ENCODE measurements around the gene EXOC6. TPM values are rescaled to one million over a fixed set of nuclear protein-coding genes. Genes with fewer than 3 reads are reported as not detected.

The EXOC6 gene
- total and polyA plus RNA-seq, 10 donors: 7.0 to 40.0 (median 25.4) TPM

DNA sequence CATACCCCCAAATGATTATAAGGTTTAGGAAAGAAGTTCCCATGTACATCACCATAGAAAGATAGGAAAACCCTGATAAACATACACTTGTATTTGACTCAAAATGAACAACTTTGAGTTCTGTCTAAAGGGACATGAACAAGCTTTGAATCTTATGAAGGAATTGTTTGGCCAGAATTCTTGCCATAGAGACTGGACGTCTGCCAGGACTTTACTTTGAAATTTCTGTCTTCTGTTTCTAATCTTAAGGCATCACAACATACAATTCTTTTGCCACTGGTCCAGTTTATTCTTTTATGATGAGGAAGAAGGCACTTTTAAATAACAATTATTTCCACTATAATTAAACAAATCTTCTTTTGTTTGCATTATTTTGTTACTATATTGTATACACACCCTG, 186.1 kb downstream of the EXOC6 start:
- H3K4me1 ChIP-seq: peaks cover 0 to 2% (median 0%) of the 10 kb centered on the region in 6 donors
- no peak for DNase-seq
- TF ChIP-seq POLR2A (IDR thresholded peaks at IDR 0.05) (no peak), POLR2AphosphoS5 (IDR thresholded peaks at IDR 0.05) (no peak)
- TF ChIP-seq, protein P1, sequence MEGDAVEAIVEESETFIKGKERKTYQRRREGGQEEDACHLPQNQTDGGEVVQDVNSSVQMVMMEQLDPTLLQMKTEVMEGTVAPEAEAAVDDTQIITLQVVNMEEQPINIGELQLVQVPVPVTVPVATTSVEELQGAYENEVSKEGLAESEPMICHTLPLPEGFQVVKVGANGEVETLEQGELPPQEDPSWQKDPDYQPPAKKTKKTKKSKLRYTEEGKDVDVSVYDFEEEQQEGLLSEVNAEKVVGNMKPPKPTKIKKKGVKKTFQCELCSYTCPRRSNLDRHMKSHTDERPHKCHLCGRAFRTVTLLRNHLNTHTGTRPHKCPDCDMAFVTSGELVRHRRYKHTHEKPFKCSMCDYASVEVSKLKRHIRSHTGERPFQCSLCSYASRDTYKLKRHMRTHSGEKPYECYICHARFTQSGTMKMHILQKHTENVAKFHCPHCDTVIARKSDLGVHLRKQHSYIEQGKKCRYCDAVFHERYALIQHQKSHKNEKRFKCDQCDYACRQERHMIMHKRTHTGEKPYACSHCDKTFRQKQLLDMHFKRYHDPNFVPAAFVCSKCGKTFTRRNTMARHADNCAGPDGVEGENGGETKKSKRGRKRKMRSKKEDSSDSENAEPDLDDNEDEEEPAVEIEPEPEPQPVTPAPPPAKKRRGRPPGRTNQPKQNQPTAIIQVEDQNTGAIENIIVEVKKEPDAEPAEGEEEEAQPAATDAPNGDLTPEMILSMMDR (IDR thresholded peaks at IDR 0.05 in 8 of 11, conservative IDR thresholded peaks at IDR 0.05 in 3 of 11): no peak
- H3K27me3 ChIP-seq (replicated peaks in 1 of 7): no peaks in the 10 kb centered on the region
- 78 to 90% (median 85%) methylated on average over 1 of the region's 1 CpG for WGBS, 5 donors
- no peaks in the 10 kb centered on the region for H3K9me3 ChIP-seq
- intact Hi-C loops (cut with DNase I; ENCODE audit: low total_unique reads): no loop called here
- peaks cover 0 to 7% (median 0%) of the 10 kb centered on the region in 6 donors for H3K36me3 ChIP-seq
- no peak overlapping the region for H3K27ac ChIP-seq
- no peak overlapping the region for H3K4me3 ChIP-seq

- DNase-seq: no peak
- H3K27ac ChIP-seq: no peak overlapping the region
- peaks cover 0 to 13% (median 0%) of the 10 kb centered on the region in 6 donors for H3K36me3 ChIP-seq
- 93 to 100% (median 95%) methylated on average over 1 of the region's 1 CpG for WGBS, 5 donors
- no peaks in the 10 kb centered on the region for H3K27me3 ChIP-seq (replicated peaks in 1 of 7)
- TF ChIP-seq, protein P1 (IDR thresholded peaks at IDR 0.05 in 8 of 11, conservative IDR thresholded peaks at IDR 0.05 in 3 of 11): no peak
- no peak for TF ChIP-seq POLR2AphosphoS5 (IDR thresholded peaks at IDR 0.05)
- TF ChIP-seq POLR2A (IDR thresholded peaks at IDR 0.05): no peak
- H3K4me1 ChIP-seq: peaks cover 0 to 8% (median 0%) of the 10 kb centered on the region in 6 donors
- no peak overlapping the region for H3K4me3 ChIP-seq
- intact Hi-C loops (cut with DNase I; ENCODE audit: low total_unique reads): no loop called here
- H3K9me3 ChIP-seq: no peaks in the 10 kb centered on the region
These were observed 190.8 kb downstream of the EXOC6 start for GRCh38 chr10:93039110-93039509.

DNA sequence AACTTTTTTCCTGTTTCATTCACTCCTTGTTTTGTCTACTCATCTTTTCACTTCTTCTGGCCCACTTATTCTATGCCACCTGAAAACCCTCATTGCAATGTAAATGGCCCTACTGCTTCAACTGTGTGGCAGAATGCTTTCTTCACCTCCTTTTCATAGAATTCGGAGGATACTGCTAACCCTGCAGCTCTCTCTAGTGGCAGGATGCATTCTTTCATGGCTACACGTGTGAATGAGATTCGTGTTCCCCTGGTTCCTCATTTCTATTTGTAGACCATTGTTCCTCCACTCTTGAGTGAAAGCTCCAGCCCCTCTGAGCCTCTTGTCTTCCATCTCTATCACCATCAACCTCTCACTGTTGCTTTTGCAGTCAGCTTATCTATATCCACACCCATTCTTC, 191.4 kb downstream of the EXOC6 start:
- intact Hi-C loops (cut with DNase I; ENCODE audit: low total_unique reads): no loop called here
- DNase-seq: no peak
- WGBS, 5 donors: 10 to 19% (median 15%) methylated on average over 3 of the region's 3 CpGs

DNA sequence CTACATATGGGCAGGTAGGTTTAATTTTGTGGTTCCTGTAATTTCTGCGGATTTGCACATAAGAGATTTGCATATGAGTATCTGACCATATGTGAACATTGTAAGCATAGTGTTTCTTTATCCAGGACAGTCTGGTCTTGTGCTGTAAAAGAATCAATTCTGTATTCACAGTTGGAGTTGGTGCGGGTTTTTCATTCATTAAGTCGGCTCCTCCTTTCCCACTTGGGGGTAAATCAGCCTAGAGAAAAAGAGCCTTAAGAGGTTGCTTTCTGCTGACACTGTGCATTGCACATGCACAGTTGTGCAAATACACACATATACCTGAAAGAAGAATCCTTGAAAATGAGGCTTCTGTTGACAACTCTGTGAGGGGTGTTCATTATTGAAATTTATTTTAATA, 206.2 kb downstream of the EXOC6 start:
- Histone ChIP-seq H3K4me3 (no peak overlapping the region), H3K36me3 (peaks cover 0 to 43% (median 10%) of the 10 kb centered on the region in 6 donors), H3K9me3 (no peaks in the 10 kb centered on the region), H3K27me3 (replicated peaks in 1 of 7) (peaks cover 0 to 1% (median 0%) of the 10 kb centered on the region in 7 donors), H3K27ac (no peak overlapping the region), H3K4me1 (no peaks in the 10 kb centered on the region)
- WGBS, 5 donors: 91 to 99% (median 94%) methylated on average over 3 of the region's 3 CpGs
- TF ChIP-seq, protein P1 (IDR thresholded peaks at IDR 0.05 in 8 of 11, conservative IDR thresholded peaks at IDR 0.05 in 3 of 11): no peak
- TF ChIP-seq POLR2A (IDR thresholded peaks at IDR 0.05) (no peak), POLR2AphosphoS5 (IDR thresholded peaks at IDR 0.05) (no peak)
- DNase-seq: no peak
- intact Hi-C loops (cut with DNase I; ENCODE audit: low total_unique reads): no loop called here

More for the DNA sequence above, 191.4 kb downstream of the EXOC6 start:
- H3K9me3 ChIP-seq: no peaks in the 10 kb centered on the region
- TF ChIP-seq, protein P1 (IDR thresholded peaks at IDR 0.05 in 8 of 11, conservative IDR thresholded peaks at IDR 0.05 in 3 of 11): peak in 3 of 11 experiments; percentile 13 to 20 (median 19)
- no peak for TF ChIP-seq POLR2AphosphoS5 (IDR thresholded peaks at IDR 0.05)
- H3K36me3 ChIP-seq: peaks cover 0 to 19% (median 0%) of the 10 kb centered on the region in 6 donors
- H3K27me3 ChIP-seq (replicated peaks in 1 of 7): no peaks in the 10 kb centered on the region
- H3K4me1 ChIP-seq: peaks cover 0 to 8% (median 0%) of the 10 kb centered on the region in 6 donors
- no peak overlapping the region for H3K27ac ChIP-seq
- H3K4me3 ChIP-seq: no peak overlapping the region
